Skin epidermis (tissue), 12 donors: ENCODE data around the gene ARID2.
A peak's percentile ranks its signal among the peaks of the same experiment; 100 is the strongest.

Experiments
- H3K27ac ChIP-seq, 21 experiments: fragments of 200-600 bp; sonication (generic) in 11 of 21; one replicate each; pipeline ENCODE4 v1.5.0; 2020; ENCODE audit warnings: mild to moderate bottlenecking in 3 of 21, inconsistent platforms in 2 of 21, moderate library complexity in 2 of 21
- H3K4me3 ChIP-seq, 7 experiments: fragments of 200-600 bp; sonication (generic) in 2 of 7; one replicate each; pipeline ENCODE4 v1.5.0; 2020; ENCODE audit warnings: inconsistent platforms in 2 of 7, mild to moderate bottlenecking in 2 of 7, moderate library complexity in 1 of 7

ARID2 gene

DNA sequence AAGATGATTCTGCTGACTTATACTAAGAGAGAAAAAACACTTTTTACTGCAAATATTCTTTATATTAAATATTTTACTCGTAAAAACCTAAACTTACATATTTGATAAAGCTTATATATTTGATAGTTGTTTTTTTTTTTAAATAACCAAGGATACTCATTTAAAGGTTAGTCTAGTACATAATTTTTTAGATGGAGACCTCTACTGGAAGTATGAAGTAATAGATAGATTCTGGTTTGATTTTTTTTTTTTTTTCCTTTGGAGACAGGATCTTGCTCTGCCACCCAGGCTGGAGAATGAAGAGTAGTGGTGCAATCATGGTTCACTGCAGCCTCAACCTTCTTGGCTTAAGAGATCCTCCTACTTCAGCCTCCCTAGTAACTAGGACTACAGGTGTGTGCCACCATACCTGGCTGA lies 16.4 kb downstream of the ARID2 start:
- no peak overlapping the region for H3K4me3 ChIP-seq
- H3K27ac ChIP-seq: no peak overlapping the region

GRCh38 chr12:45756666-45757065 lies 27.2 kb downstream of the ARID2 start:
- Histone ChIP-seq H3K4me3 (no peak overlapping the region), H3K27ac (no peak overlapping the region)

- H3K27ac ChIP-seq: no peak overlapping the region
These were observed 27.7 kb downstream of the ARID2 start for GRCh38 chr12:45757172-45757571.

GRCh38 chr12:45760333-45760732 lies 30.8 kb downstream of the ARID2 start:
- no peak overlapping the region for H3K27ac ChIP-seq

More at GRCh38 chr12:45757172-45757571, 27.7 kb downstream of the ARID2 start:
- H3K4me3 ChIP-seq: no peak overlapping the region

GRCh38 chr12:45762185-45763110 lies 32.9 kb downstream of the ARID2 start:
- Histone ChIP-seq H3K27ac (no peak overlapping the region), H3K4me3 (no peak overlapping the region)

More at GRCh38 chr12:45760333-45760732, 30.8 kb downstream of the ARID2 start:
- no peak overlapping the region for H3K4me3 ChIP-seq

GRCh38 chr12:45763381-45763780 lies 33.9 kb downstream of the ARID2 start:
- H3K4me3 ChIP-seq: no peak overlapping the region
- H3K27ac ChIP-seq: no peak overlapping the region

DNA sequence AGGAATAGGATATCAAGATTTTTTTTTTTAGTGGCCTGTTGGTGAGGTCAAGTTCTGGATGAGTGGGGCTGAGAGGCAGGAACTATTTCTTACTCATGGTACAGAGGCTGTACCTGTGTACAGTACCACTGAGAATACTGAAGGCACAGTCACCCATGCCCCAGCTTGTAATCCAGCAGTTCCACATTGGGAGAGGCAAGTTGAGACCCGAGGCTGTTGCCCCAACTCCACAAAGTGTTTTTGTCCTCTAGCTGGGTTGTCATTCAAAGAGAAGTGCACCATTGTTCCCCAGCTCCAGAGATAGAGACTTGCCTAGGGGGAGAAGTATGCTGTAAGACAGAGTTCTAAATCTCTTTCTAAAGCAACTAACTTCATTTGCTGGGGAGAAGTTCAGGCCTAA lies 38.7 kb downstream of the ARID2 start:
- no peak overlapping the region for H3K4me3 ChIP-seq
- H3K27ac ChIP-seq: peak overlapping the region in 1 of 21 experiments; percentile 23

DNA sequence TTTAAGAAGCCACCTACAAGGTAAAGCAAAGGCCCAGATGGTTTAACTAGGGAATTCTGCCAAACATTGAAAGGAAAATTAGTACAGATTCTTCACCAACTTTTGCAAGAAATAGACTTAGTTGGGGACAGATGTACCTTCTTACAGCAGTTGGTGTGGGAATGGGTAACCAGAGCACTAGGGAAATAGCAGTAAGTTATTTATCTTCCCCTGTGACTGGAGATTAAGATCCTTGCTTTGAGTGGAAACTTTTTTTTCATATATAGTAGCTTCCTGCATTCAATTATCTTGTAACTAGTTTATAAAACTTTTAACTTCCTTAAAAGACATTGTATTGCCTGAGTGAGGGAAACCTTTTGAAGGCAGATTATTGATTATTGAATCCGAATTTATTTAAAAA lies 44.2 kb downstream of the ARID2 start:
- Histone ChIP-seq H3K4me3 (no peak overlapping the region), H3K27ac (no peak overlapping the region)

DNA sequence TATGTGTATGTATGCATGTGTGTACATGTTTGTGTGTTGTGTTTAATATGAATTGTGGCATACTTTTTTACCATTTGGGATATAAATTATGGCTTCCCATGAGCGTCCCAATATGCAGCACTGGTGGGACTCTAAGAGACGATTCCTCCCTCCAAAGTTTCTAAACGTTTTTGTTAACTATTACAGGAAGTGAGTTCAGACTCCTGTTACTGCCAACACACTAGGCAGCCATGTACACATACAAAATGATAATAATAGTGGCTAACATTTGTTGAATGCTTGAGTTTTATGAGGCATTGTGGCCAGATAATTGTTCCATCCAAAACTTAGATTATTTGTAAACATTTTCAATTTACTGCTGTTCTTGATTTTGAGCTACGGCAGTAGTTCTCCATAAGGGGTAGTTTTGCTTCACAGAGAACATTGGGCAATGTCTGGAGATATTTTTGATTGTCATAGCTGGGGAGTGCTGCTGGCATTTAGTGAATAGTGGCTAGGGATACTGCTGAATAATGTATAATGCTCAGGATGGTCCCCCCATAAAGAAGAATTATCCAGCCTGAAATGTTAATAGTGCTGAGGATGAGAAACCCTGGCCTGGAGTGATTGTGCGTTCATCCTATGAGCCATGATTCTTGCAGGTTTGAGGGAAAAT lies 45.1 kb downstream of the ARID2 start:
- H3K4me3 ChIP-seq: no peak overlapping the region
- H3K27ac ChIP-seq: peak overlapping the region in 1 of 21 experiments; percentile 2

- Histone ChIP-seq H3K27ac (no peak overlapping the region), H3K4me3 (no peak overlapping the region)
These were observed 46.0 kb downstream of the ARID2 start for GRCh38 chr12:45775465-45775864.

DNA sequence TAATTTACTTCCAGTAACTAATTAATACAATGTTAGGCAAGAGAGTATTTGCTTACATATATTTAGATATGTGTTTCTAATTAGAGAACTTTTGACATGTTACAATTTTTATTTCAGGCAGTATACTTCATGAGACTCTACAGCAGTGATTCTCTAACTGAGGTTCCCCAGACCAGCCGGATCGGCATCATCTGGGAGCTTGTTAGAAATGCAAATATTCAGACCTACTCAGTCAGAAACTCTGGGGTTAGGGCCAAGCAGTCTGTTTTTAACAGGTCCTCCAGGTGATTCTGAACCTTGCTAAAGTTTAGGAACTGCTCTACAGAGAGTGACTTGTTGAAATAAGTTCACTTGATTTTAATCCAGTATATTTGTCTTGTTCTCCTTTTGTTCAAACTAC lies 46.5 kb downstream of the ARID2 start:
- H3K4me3 ChIP-seq: no peak overlapping the region
- H3K27ac ChIP-seq: no peak overlapping the region

- no peak overlapping the region for H3K27ac ChIP-seq
- H3K4me3 ChIP-seq: no peak overlapping the region
These were observed 50.4 kb downstream of the ARID2 start for GRCh38 chr12:45779936-45780335.

DNA sequence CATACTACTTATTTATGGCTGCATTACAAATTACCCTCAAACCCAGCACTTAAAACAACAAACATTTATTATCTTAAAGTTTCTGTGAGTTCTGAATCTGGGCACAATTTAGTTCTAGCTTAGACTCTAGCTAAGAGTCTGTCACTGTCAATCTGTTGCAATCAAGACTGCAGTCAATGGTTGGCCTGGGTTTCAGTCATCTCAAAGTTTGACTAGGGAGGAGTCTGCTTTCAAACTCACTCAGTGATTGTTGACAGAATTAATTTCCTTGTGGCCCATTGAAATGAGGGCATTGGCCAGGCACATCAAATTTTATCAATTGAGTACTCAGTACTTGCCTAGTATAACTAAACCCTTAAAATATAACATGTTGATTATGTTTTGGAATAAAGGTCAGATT lies 51.6 kb downstream of the ARID2 start:
- H3K27ac ChIP-seq: no peak overlapping the region

DNA sequence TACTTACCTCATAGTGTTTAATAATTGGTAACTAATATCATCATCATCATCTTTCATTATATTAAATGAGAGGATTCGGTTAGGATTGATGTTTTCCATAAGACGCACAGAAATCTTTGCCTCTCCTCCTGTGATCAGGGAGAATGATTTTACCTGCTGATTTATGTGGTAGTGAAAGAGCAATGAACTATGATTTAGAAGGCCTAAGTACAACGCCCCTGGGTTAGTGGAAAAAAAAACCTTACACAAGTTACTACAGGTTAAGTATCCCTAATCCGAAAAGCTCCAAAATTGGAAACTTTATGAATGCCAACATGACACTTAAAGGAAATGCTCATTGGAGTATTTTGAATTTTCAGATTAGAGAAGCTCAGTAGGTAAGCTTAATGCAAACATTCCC lies 55.8 kb downstream of the ARID2 start:
- no peak overlapping the region for H3K4me3 ChIP-seq
- no peak overlapping the region for H3K27ac ChIP-seq

More for the DNA sequence above, 51.6 kb downstream of the ARID2 start:
- H3K4me3 ChIP-seq: no peak overlapping the region

- no peak overlapping the region for H3K4me3 ChIP-seq
- no peak overlapping the region for H3K27ac ChIP-seq
These were observed 59.5 kb downstream of the ARID2 start for GRCh38 chr12:45789025-45789424.

DNA sequence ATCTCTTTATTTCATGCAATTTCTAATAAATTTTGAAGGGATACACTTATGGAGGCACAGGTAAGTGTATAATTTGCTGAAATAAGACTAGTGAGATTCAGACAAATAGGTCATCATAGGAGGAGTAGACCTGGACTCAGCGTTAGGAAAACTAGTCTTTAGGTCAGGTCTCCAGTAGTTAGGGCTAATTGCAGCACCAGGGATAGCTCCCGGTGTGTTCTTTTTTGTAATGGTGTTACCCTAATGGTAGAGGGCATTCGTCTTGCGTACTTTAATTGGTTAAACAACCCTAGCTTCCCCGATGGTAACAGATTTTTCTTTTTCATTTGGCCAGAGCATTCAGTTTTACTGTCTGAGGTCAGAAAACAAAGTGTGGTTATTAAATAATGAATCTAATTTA lies 64.9 kb downstream of the ARID2 start:
- H3K27ac ChIP-seq: no peak overlapping the region
- no peak overlapping the region for H3K4me3 ChIP-seq

DNA sequence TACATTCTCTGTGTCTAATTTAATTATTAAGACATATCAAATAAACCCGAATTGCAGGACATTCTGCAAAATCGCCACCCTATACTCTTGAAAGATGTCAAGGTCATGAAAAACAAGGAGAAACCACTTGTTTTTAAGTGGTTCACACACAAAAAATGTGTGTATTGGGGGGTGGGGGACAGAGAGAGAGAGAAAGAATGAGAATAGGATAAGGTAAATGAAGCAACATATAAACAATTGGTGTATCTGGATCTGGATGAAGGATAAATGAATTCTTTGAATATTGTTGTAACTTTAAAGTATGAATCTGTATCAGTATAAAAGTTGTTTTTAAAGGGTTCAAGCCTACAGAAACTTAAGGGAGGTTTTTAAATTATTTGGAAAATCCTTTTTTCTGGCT lies 72.1 kb downstream of the ARID2 start:
- no peak overlapping the region for H3K4me3 ChIP-seq
- H3K27ac ChIP-seq: no peak overlapping the region

DNA sequence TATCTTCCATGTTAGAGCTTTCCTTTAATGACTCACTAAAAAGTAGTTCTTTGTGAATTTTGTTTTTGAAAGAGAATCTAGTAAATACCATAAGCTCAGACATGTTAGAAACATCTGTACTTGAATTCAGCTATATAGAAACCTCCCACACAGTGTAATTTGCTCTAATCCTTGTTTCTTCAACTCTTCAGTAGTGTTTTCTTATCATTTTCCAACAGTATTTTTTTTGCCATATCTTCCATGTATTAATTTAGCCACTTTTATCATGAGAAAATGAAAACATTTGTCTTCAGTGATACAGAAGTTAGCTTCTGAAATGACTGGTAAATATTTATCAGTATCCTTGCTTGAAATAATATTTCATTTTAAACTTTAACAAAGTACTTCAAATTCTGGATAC lies 73.6 kb downstream of the ARID2 start:
- H3K27ac ChIP-seq: no peak overlapping the region
- no peak overlapping the region for H3K4me3 ChIP-seq

- Histone ChIP-seq H3K4me3 (no peak overlapping the region), H3K27ac (no peak overlapping the region)
These were observed 87.1 kb downstream of the ARID2 start for GRCh38 chr12:45816652-45817051.

DNA sequence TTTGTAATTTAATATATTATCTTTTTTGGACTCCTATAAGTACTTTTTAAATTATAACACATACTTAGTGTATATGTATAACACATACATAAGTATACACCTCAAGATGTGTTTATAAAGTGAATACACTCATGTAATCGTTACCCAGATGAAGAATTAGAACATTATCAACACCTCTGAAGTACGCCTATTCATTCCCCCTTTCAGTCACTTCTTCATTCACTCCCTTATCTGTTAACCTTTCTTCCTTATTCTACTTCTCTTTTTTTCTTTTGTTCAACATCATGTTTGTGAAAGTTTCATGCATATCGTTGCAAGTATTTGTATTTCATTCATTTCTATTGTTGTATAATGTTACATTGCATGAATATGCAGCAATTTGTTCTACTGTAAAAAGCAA lies 98.5 kb downstream of the ARID2 start:
- Histone ChIP-seq H3K27ac (no peak overlapping the region), H3K4me3 (no peak overlapping the region)

- Histone ChIP-seq H3K4me3 (no peak overlapping the region), H3K27ac (no peak overlapping the region)
These were observed 98.9 kb downstream of the ARID2 start for GRCh38 chr12:45828402-45828801.
